Islet of Langerhans (tissue), 1 donor: Measurements from ENCODE around the gene DNAAF1.

Experiments
- FAIRE-seq: peaks from one replicate; lab custom pipeline; 2011; peaks lifted over from hg19 to GRCh38; lab: Jason Lieb, UNC

The DNAAF1 gene

DNA sequence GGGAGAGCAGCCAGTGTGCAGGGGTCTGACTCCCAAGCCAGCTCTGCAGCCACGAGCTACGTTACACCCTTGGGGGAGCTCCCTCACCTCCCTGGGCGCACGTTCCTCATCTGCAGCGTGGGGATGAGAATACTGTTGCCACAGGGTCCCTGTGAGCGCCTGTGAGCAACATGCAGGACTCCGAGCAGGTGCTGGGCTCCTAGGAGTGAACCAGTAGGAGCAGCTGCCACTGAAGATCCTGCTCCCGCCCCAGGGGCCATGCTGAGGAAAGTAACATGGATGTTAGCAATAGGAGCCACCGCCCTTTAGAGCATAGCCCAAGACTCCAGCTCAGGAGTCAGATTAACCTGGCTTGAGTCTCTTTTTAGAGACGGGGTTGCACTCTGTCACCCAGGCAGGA, 15.9 kb downstream of the DNAAF1 start:
- no peak for FAIRE-seq

GRCh38 chr16:84161801-84162200, 16.7 kb downstream of the DNAAF1 start:
- no peak for FAIRE-seq

DNA sequence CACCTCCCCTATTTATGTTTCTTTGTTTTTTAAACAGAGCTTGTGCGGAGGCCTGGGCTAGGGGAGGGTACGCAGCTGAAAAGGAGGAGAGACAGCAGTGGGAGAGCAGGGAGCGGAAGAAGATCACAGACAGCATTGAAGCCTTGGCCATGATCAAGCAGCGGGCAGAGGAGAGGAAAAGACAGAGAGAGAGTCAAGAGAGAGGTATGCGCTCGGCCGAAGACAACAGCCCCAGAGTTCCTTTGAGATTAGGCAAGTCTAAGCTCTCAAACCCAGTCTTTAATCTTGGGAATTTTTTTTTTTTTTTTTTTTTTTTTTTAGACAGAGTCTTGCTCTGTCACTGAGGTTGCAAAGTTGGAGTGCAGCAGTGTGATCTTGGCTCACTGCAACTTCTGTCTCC, 20.6 kb downstream of the DNAAF1 start:
- no peak for FAIRE-seq

DNA sequence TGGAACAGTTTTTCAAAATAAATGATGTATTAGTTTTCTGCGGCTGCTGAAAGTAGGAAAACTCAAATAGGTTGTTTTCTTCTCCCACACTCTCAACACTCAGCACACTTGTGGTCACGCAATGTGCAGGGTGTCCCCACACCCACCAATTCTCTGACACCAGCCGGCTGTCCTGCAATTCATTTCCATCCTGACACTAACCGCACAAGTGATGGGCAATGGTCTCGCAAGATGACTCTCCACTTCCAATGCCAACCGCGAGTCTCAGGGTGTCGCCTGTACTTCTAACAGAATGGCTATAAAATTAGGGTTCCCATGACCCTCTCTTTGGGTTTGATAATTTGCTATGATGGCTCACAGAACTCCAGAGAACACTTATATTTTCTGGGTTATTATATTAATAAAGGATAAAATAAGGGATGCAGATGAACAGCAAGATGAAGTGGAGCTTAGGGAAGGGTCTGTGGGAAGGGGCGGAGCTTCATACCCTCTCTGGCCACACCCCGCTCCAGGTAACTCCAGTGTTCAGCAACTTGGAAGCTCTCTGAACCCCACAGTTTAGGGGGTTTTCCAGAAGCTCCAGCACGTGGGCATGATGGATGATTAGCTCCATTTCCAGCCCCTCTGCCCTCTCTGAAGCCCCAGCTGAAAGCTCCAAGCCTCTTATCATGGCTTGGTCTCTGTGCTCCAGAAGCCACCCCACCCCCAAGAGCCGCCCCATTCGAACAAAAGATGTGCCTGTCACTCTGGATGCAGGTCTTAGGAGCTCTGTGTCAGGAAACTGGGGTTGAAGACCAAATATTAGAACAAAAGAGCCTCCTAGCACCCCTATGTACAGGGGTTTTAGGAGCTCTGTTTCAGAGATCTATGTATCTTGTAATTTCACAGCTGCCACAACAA, 21.9 kb downstream of the DNAAF1 start:
- FAIRE-seq: no peak

GRCh38 chr16:84169765-84170310, 24.7 kb downstream of the DNAAF1 start:
- FAIRE-seq: no peak

GRCh38 chr16:84174396-84174795, 29.3 kb downstream of the DNAAF1 start:
- no peak for FAIRE-seq

DNA sequence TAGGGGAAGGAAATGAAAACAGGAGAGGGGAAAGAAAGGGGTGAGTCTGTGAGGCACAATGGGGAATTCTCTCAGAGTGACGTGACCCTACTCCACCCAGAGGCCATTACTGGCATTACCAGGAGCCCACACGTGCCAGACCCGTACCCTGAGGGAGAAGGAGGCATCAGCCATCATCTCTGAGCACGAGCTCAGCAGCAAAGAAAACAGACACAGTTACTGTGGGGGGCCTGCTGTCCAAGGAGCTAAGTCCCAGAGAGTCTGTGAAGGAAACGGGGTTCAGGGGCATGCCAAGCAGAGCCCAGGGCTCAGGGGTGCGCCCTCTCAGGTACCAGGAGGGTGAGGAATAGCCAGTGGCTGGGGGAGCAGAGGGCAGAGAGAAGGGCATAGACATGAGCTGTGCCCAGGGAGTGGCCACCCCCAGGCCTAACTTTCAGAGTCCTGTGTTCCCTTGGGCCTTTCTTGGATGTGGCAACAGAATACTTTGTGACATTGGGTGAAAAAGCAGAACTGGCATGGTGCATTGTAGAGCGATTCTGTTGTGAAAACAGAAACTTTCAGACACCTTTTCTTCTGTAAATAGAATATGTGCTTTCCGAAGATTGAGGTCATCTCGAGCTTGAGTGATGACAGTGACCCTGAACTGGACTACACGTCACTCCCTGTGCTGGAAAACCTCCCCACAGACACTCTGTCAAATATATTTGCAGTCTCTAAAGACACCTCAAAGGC, 30.4 kb downstream of the DNAAF1 start:
- FAIRE-seq: peak; percentile 36

DNA sequence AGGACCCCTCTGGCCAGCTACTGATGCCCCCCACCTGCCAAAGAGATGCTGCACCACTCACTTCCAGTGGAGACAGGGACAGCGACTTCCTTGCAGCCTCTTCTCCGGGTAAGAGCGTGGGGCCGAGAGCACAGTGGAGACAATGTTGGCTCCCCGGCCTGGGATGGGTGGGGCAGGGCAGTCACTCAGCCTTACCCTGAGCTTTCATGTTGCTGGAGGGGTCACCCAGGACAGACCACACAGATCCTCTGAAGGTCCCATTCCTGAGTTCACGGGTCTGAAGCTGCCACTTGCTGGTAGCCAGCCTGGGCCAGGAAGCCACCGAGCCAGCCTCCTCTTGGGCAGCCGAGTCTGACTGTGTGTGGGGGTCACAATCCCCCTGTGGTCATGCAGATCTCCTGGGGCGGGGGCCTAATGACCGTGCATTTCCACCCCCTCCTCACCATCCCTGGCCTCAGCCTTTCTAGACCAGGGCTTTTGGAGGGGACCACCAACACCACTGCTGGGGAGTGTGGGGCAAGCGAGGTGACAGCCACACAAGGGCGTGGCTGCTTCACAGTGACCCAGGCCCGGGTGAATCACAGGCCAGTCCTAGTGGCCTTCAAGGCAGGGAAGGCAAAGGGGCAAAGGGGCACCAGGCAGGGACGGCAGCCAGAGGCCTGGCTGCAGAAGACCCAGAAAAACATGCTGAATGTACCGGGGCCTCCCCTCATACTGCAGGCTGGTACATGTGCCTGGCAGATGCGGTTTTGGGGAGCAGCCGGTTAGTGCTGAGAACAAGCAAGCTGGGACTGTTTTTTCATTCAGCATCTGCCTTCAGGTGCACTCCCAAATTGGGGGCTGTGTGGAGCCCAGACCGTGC, 31.3 kb downstream of the DNAAF1 start:
- no peak for FAIRE-seq

DNA sequence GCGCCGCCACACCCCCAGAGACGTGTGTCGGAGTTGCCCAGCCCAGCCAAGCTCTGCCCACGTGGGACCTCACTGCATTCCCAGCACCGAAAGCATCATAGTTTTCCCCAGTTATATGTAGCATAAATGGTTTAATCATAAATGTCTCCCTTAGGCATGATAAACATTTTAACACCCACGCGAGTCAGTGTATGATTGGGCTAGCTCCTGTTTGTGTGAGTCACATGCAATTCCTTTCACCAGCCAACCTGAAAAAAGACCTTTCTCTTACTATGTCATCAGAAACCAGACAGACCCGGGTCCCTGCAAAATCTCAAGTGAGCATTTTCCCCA, 32.6 kb downstream of the DNAAF1 start:
- no peak for FAIRE-seq

DNA sequence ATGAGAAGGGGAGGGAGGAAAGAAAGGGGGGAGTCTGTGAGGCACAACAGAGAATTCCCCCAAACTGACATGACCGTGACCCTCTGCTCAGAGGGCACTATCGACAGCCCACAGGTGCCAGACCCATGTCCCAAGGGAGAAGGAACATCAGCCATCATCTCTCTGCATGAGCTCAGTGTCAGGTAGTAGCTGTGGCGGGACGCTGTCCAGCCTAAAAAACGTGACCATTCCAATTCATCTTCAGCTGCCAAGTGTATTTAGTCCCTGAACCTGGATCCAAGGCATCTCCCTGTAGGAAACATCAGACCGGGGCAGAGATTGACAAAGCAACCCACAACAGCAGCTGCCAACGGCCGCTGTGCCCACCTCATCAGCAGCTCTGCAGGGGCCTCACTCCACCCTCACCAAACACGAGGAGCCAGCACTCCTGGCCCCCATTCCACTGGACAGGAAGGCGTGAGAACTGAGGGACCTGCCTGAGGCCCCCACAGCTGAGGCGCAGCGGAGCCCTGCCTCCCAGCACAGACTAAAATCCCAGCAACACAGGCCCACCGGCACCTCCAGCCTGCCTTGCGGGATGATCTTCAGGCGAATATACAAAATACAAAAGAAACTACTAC, 33.1 kb downstream of the DNAAF1 start:
- no peak for FAIRE-seq

GRCh38 chr16:84178892-84179611, 33.9 kb downstream of the DNAAF1 start:
- no peak for FAIRE-seq

DNA sequence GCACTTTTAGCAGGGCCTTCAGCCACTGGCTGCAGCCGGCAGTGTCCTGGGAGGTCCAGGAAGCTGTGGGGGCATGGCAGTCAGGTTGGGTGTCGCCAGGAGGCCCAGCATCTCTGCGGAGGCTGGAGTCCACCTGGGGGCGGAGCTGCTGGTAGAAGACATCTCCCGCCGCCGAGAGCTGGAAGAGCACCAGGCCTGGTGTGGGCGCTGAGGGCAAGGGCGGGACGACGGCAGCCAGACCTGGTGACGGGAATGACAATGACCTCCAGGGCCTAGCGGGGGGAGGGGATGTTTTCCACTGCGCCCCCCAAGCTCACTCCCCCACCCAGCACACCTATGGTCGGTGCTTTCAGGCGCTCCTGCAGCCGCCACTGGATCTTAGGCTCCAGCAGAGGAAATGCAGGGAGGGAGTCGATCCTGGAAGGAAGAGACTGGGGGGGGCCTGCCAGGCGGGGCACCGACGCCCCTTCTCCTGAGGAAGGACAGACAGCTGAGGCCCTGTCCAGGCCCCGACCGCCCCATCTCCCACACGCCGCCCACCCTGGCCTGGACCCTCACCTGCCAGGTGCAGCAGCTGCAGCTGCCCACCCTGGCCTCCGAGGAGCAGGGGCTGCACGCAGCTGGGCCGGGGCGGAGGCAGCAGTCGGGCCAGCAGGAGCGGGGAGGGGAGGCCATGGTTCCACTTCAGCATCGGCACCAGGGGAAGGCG, 34.7 kb downstream of the DNAAF1 start:
- no peak for FAIRE-seq

DNA sequence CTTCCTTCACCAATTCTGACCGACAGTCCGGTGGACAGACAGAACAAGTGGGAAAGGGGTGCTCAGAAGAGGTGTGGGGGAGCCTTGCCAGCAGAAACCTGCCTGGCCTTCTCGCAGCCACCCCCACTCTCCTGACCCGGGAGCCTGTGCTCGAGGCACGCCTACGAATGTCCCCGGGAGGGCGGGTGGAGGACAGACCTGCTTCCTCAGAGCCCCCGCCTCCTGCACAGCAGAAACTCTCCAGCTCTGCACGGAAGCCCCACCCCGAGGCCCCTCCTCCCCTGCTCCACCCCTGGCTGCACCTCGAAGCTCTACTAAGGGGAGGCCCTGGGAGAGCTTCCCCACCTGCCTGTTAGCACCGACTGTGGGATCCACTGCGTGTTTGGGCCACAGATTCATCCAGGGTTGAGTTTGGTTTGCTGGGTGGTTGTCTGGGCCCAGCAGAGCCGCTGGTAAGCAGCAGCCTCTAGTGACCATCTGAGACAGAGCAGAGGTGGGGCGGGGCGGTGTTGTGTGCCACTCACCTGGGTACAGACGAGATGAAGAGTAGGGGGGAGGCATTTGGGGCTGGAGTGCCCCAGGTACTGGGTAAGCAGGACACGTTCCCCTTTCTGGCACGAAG, 35.5 kb downstream of the DNAAF1 start:
- no peak for FAIRE-seq

DNA sequence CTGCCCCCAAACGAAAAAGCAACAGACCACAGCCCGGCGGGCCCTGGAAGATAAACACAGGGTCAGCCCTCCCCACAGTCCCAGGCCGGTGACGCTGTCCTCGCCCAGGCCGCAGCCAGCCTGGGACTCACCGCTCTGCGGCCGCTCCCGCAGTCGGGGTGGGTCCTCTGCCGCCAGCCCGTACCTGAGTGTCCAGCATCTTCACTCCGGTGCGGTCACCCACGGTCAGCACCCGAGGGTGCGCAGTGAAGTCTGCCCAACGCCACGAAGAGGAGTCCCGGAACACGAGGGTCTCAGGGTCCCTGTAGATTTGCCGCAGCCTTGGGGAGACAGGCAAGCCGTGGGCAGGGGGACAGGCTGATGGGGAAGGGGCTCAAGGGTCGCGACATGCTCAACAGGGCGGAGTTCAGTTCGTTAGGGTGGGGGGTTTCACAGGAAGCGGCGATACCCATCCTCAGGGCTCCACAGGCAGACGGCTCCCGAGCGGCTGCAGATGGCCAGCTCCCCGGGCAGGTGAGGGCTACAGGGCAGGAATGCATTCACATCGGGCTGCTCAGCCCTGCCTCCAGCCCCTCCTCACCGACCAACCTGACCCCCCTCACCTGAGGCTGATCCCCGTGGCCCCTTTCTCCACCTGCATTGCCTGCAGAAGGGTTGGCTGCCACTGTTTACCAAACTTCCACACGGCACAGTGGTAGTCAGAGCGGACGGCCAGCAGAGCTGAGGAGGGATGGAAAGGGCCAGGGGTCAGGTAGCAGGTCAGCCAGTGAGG, 36.2 kb downstream of the DNAAF1 start:
- FAIRE-seq: no peak

DNA sequence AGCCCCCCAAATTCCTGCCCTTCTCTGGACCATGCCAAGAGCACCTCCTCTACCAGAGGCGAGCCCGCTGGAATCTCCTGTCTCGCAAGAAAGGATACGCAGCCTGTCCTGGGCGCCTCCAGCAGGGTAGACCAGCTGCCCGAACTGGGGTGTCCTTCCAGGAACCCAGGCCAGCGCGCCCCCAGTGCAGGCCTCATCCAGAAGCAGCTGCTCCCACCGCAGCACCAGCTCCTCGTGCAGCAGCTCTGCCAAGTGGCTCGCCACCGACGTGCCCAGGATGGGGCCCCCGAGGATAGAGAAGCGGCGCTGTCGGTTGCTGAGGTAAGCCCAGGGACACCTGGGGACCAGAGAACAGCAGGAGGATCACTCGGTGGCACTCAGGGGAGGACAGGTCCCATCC, 37.0 kb downstream of the DNAAF1 start:
- FAIRE-seq: no peak

- no peak for FAIRE-seq
These were observed 37.8 kb downstream of the DNAAF1 start for GRCh38 chr16:84182680-84183571.

GRCh38 chr16:84183572-84183875, 38.4 kb downstream of the DNAAF1 start:
- no peak for FAIRE-seq

GRCh38 chr16:84183911-84184591, 38.9 kb downstream of the DNAAF1 start:
- no peak for FAIRE-seq
